ENCODE results near the gene LIMK2.
"Not testable (repeated sequence)": the region's sequence is repeated elsewhere in the genome, so short reads cannot be mapped to it uniquely, and the experiment has no call there.

Gene LIMK2

DNA sequence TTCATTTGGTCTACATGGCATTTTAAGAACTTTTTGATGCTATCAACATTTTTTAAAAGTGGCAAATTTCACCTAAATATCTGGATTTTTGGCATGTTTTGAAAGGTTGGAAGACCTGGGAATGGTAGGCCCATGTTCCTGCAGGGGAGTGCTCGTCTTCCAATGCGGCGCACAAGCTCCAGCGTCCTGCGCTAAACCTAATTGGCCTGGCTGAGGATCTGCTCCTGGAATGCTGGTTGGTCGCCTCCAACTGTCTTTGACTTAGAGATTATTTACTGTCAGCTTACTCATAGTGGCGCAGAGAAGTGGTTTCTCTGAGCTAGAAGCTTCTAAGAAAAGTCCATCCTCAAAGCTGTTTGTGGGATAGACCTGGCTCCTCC lies 626 bp upstream of the LIMK2 start:
- no peak for DNase-seq (ENCODE audit: low read depth)

DNA sequence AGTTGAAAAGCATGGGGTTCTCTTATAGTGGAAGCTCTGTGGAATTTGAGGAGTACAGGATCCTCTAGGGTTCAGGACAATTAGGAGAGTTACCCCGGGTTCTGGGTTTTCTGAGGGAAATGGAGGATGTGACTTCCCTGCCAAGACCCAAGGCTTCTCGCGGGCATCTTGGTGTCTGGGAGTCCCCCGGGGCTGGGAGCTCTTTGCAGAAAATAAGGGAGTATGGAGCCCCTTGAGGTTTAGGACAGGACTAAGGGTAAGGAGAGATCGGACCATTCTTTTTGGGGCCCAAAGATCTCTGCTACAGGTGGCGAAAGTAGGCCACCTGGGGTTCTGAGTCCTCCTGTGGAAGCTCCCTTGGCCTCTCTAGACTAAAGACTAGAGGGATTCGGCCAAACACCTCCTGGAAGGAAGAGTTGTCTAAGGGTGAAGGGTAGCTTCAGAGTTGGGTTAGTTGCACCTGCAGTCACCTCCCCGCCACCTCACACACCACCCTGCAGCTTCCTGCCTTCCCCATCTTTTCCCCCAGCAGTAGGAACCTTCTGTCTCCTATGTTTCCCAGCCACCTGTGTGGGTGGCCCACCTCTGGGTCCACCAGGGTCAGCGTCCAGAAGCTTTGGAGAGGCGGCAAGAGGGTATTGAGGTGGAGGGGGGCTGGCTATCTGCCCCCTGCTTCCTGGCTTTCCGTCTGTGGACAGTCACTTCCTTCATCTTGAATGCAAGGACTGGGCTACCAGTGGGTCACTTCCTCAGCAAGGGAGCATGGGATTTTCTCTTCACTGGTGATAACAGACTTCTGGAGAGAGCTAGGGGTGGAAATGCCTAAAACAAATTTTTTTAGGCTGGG lies 908 bp downstream of the LIMK2 start:
- DNase-seq (ENCODE audit: low read depth), result no peak

DNA sequence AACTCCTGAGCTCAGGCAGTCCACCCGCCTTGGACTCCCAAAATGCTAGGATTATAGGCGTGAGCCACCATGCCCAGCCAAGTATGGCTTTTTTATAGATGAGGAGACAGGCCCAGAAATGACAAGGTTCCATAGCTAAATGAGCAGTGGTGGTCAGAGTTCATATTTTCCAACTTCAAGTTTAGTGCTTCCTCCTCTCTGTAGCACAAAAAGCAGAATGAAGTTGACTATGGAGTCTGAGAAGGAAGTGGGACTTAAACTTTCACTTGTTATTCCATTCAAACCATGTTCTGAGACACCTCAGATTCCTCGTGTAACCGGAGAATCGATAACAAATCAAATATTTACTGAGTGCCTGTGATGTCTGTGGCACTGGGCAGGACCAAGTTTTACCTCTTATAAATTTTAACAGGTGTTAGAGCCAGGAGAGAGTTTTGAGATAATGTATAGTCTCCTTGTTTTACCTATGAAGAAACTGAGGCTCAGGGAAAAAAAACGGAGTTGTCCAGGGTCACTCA lies 3.0 kb downstream of the LIMK2 start:
- no peak for DNase-seq (ENCODE audit: low read depth)

DNA sequence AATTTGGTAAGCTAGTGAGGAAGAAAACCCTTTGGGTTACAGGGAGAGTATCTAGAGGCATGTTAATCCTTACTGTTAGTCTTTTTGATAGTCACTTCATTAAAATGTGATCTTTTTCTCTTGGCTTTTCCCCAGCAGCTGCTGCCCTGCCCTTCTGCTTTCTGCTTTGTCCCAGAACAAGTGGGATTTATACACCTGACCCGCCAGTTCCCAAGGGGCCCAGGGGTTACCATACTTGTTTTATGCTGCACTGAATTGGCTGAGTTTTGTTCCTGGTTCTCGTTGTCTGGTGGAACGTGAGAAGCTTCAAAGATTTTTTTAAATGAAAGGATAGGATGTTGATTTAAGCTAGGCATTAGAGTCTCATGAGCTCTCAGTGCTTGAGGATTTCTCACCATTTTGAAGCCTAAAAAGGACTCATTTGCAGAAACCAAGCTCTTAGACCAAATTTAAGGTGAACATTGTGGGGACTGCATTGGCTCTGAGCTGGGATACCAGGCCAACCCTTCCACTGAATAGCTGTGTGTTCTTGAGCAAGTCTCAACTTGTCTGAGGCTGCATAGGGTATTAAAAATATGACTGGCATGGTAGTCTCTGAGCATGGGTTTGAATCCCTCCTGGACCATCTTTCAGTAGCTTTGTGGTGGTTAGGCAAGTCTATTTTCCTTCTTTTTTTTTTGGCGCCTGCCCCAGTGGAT lies 6.6 kb downstream of the LIMK2 start:
- no peak for DNase-seq (ENCODE audit: low read depth)

DNA sequence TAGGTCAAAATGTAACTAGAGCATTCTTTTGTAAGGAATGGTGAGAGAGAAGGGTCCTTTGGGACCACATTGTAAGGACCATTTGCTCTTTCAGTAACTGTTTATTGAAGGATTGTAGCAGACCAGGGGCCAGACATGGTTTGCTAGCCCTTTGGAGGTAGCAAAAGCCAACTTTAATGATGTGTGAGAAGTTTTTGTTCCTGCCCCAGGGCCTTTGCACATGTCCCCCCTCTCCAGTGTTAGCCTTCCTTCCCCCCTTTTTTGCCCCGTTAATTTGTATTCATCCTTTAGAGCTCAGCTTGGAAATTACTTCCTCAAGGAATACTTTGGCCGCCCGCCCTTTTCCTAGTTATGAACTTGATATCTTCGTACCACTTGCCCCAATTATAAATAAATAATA lies 9.0 kb downstream of the LIMK2 start:
- no peak for DNase-seq (ENCODE audit: low read depth)

DNA sequence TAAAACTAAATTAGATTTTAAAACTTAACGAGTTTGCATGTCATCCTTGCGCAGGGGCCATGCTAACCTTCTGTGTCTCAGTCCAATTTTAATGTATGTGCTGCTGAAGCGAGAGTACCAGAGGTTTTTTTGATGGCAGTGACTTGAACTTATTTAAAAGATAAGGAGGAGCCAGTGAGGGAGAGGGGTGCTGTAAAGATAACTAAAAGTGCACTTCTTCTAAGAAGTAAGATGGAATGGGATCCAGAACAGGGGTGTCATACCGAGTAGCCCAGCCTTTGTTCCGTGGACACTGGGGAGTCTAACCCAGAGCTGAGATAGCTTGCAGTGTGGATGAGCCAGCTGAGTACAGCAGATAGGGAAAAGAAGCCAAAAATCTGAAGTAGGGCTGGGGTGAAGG lies 10.6 kb downstream of the LIMK2 start:
- no peak for DNase-seq (ENCODE audit: low read depth)

DNA sequence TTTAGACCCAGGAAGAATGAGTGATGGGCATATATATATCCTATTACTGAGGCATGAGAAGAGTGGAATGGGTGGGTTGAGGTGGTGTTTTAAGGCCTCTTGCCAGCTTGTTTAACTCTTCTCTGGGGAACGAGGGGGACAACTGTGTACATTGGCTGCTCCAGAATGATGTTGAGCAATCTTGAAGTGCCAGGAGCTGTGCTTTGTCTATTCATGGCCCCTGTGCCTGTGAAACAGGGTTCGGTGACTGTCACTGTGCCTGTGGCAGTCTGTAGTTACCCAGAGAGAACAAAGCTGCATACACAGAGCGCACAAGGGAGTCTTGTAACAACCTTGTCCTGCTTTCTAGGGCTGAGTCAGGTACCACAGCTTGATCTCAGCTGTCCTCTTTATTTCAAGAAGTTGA lies 11.7 kb downstream of the LIMK2 start:
- no peak for DNase-seq (ENCODE audit: low read depth)

DNA sequence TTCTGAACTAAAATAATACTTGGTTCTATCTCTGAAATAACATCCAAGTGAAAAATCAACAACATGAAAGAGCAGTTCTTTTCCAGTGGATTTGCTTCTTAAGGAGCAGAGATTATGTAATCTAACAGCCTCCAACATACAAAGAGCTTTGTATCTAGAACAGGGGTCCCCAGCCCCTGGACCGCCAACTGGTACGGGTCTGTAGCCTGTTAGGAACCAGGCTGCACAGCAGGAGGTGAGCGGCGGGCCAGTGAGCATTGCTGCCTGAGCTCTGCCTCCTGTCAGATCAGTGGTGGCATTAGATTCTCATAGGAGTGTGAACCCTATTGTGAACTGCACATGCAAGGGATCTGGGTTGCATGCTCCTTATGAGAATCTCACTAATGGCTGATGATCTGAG lies 12.6 kb downstream of the LIMK2 start:
- not testable (repeated sequence) for DNase-seq (ENCODE audit: low read depth)

DNA sequence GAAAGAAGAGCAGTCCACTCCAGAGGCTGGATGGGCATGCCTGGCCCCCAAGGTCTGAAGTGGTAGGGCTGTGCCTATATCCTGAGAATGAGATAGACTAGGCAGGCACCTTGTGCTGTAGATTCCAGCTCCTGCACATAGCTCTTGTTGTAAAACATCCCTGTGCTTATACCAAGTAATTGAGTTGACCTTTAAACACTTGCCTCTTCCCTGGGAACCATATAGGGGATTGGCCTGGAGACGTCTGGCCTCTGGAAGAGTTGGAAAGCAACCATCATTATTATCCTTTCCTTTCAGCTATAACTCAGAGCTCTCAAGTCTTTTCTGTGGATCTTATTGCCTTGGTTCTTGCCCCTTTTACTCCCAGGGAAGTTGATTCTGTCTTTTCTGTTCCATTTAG lies 15.1 kb downstream of the LIMK2 start:
- no peak for DNase-seq (ENCODE audit: low read depth)

DNA sequence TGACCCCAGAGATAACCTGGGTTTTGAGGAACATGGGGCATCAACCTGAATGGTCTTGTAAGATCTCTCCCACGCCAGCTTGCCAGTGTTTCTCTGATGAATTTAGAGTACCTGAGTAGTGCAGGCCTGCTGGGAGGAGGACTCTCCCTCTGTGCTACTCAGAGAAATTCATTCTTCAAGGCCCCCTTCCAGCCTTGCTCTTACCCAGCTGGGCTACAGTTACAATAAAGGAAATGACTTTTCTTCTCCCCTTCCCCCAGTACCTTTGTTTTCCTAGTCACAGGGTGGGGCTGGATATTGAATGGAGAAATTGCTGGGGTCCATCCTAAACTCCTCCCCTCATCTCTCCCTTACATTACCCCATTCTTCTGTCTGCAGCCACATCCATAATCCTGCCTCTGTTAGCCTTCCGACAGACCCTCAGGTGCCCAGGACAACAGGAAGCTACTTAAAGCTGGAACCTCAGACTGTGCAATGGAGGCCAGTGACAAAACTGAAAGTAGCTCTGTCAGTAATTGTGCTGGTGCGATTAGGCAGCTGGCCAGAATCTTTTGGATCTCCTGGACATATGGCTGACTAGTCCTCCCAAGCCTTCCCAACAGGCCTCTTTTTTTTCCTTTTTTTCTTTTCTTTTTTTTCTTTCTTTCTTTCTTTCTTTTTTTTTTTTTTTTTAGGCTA lies 17.4 kb downstream of the LIMK2 start:
- DNase-seq (ENCODE audit: low read depth), result no peak

DNA sequence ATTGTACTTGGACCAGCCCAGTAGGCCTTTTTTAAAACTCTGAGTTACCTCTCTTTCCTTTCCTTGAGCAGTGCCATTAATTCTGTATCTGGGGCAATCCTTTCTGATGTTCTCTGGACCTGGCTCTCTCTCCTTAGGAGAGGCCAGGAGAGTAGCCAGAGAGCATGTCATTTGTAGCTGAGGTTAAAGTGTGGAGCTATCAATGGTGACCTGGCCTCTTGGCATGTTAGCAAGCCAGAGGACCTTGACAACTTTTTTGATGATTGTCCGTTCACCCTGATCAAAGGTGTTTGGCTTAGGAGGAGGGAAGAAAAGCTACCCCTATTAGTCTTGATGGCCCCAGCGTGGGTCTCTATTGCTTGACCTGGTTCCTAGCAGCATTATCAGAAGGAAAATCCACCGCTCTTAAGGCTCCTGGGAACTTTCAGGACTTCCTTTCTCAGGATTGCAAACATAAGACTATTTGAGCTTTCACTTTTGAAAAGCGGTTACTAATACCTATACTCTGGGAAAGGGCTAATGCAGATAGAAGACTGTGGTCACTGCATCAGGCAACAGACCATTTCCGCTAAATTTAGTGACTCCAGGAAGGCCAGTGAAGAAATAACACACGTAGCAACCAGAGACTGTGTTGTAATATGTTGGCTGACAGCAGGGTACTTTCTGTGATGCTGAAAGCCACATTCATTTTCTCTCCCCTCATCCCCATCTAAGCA lies 18.2 kb downstream of the LIMK2 start:
- no peak for DNase-seq (ENCODE audit: low read depth)

DNA sequence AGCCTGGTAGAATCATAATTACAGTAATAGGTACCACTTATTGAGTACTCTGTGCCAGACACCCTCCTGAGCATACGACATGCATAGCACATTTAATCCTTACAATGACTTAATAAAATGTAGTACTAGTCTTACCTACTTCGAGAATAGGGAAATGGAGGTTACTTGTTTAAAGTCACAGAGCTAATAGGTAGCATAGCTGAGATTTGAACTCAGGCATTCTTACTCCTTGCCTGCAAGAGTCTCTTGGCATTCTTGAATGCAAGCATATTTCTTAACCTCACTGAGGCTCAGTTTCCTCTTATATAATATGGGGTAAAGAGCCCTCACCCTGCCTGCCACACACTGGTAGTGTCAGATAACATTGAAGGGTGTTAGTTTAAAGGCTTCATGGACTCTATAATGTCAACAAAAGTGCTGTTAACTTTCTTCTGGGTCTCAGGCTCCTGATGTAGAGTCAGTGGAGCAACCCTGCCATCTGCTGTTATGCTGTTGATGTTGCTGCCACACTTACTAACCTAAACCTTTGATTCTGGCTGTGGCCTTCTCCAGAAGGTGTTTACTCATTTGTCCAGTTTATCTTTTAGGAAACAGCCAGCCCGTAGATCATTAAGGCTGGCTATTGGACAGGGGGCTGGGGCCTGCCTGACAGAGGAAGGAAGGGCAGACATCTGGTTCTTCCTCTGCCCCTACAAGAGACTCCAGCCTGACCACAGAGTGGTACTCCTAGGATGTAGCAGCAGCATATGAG lies 18.9 kb downstream of the LIMK2 start:
- peak; percentile 27 for DNase-seq (ENCODE audit: low read depth)

DNA sequence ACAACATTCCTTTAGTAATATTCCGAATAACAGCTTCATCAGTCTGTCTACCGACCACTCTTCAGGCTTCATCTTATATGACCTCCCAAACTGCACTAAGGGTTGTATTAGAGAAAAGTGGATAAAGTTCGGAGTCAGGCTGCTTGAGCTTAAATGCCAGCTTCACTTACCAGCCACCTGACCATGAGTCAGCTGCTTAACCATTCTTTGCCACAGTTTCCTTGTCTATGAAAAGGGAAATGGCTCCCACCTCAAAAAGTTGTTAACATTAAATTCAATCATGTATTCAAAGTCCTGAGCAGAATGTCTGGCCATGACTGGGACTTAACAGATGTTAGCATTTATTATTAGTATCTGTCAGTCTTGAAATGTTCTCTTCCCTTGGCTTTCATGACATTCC lies 20.9 kb downstream of the LIMK2 start:
- no peak for DNase-seq (ENCODE audit: low read depth)

DNA sequence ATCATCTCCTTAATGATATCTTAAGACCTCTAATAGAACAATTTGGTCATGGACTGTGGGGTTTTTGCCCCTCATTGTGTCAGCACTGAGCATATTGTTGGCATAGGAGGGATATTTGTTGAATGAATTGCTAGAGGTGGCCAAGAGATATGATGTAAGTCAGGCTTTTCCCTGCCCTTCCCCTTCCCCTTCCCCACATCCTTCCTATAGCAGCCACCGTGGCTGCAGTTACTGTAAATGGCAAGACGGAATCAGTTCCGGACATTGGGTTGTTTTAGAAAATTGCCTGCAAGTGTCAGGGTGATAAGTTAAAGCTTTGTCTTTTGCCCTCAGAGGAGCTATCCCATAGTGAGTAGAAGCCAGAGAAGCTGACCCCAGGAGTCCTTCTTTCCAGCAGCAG lies 23.0 kb downstream of the LIMK2 start:
- DNase-seq (ENCODE audit: low read depth), result no peak

DNA sequence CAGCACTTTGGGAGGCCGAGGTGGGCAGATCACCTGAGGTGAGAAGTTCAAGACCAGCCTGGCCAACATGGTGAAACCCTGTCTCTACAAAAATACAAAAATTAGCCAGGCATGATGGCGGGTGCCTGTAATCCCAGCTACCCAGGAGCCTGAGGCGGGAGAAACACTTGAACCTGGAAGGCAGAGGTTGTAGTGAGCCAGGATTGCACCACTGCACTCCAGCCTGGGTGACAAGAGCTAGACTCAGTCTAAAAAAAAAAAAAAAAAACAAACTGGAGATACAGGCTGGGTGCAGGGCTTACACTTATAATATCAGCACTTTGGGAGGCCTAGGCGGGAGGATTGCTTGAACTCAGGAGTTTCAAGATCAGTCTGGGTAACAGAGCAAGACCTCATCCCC lies 23.9 kb downstream of the LIMK2 start:
- not testable (repeated sequence) for DNase-seq (ENCODE audit: low read depth)

DNA sequence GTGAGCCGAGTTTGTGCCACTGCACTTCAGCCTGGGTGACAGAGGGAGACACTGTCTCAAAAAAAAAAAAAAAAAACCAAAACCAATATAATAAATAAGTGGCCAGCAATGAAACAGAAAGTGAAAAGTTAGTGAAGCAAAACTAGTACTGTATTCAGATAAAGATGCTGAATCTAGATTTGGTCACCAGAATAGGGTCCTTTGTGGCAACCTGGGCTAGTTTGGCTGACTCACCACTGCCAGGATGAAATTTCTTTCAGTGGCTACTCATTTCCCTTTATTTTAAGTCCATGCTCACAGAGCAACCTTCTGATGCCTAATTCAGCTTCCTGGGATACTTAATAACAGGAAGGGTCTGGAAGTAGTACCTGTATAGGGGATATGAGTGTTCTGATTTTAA lies 26.0 kb downstream of the LIMK2 start:
- no peak for DNase-seq (ENCODE audit: low read depth)

DNA sequence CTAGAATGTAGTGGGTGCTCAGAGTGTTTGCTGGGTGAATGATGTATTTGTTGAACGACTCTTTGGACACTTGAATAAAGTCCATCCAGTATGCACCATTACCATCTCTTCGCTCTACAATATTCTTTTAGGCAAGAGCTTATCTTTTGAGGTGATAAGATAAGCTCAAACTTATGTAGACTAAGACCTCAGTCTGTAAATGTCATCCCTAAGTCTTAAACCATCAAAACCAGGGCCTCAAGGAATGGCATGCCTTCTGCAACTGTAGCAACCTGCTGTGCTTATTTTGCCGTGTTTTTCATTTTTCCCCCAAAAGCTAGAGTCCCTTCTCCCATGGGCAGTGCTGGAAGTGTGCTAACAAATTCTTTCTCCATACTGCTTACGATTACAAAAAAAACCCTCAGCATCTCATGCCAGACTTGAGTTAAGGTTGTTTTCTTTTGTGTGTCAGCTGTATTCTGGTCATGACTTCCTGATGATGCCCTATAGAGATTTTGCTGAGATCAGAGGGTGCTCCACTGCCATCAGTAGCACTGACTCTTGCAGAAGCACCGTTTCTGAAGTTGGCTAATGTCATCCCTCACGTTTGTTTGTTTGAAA lies 27.8 kb downstream of the LIMK2 start:
- no peak for DNase-seq (ENCODE audit: low read depth)

DNA sequence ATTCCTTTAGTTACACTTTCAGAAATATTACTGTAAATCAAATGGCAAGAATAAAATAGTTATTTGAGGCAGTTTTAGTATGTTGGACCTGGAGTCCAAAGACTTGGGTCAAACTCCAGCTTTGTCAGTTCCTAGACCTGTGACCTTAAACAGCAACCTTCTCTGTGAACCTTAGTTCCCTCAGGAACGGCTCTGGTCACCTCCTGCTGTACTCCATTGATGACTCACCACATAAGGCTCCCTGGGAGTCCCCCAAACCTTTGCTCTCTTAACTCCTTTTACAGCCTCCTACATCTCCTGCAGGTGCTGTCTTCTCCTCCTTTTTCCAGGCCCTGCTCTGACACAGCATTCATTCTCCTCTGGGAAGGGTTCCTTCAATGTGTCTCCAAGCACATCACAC lies 29.1 kb downstream of the LIMK2 start:
- no peak for DNase-seq (ENCODE audit: low read depth)

DNA sequence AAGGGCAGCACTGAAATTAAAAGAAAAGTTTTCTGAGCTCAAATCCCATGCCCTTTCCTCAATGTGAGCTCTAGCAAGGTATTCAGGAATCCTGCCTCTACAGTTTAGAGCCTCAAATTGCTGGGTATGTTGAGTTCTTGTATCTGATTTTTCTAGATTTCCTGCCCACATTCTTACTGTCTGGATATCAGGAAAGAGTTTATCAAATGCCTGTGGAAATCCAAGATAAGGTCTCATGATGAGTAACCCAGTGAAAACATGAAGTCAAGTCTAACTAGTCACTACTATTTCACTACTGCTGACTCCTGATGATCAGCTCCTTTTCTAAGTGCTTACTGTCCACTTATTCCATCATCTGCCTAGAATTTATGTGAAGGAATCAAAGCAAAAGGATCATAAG lies 29.8 kb downstream of the LIMK2 start:
- DNase-seq (ENCODE audit: low read depth), result no peak

DNA sequence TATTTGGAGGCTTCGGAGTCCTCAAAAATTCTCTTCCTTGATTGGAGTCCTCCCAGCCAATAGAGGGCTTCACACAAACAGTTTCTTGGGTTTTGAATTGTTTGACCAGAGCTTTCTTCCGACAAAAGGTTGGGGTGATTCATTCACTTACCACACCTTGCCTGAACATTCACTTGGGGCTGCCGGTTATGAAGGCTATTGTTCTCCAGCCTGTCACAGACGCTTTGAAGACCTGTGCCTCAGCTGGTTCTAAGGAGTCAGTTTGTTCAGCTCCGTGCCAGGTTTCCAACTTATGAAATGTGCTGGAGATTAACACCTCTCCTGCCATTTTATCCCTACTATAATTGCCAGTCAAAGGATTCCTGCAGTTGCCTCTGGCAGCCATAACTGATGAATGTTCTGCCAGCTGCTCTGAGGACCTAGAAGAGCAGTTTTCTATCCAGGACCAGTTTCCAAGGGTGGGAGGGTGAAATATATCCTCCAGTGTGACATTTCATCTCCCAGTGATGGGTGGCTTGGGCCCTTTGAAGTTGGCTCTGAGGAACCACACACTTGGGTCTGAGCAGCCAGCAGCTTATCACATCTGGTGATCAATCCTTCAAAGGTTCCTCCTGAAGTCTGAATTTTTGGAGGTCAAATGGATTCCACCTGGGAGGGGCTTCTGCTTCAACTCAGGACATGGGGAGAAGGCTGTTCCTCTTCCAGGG lies 31.4 kb downstream of the LIMK2 start:
- no peak for DNase-seq (ENCODE audit: low read depth)

Data from stimulated activated CD8-positive, alpha-beta memory T cell treated with anti-CD3 and anti-CD28 coated beads, Interleukin-12 subunit alpha, Interleukin-12 subunit beta, amount 100 ng/mL, for 1 hour (primary cell).